HL-60 (cell line): ENCODE measurements around the gene TRIM13.

Source experiments
- DNase-seq, 2 experiments: peaks; one replicate each; pipeline ENCODE4 v3.0.0-alpha.2; 2010 to 2020; ENCODE audit warnings: low read depth in 1 of 2, low spot score in 1 of 2
- H3K27ac ChIP-seq: fragments of 250-450 bp; sonication (Bioruptor Pico); replicated peaks from 2 replicates; pipeline ENCODE4 v1.5.1; 2020; ENCODE audit warnings: mild to moderate bottlenecking, moderate library complexity
- H3K27me3 ChIP-seq: fragments of 250-450 bp; sonication (Bioruptor Pico); 2 replicates; pipeline ENCODE4 v1.5.1; 2021; ENCODE audit warnings: mild to moderate bottlenecking, moderate library complexity; ENCODE audit not compliant: insufficient read depth, poor library complexity, severe bottlenecking
- H3K4me3 ChIP-seq: replicated peaks from 2 replicates; pipeline ENCODE4 v1.5.1; 2011; ENCODE audit warnings: mild to moderate bottlenecking, control low read depth, low read length; ENCODE audit not compliant: insufficient read depth
- GABPA ChIP-seq: IDR thresholded peaks from 2 replicates; pipeline ENCODE4 v1.6.1; 2012; ENCODE audit warnings: low read depth
- POLR2AphosphoS5 ChIP-seq: IDR thresholded peaks from 2 replicates; pipeline ENCODE4 v1.6.1; 2012; ENCODE audit warnings: low read depth
- SPI1 ChIP-seq: IDR thresholded peaks from 2 replicates; pipeline ENCODE4 v1.6.1; 2012; ENCODE audit warnings: low read depth, mild to moderate bottlenecking, borderline replicate concordance
- TF ChIP-seq, protein P1 (sequence below): IDR thresholded peaks from 2 replicates; pipeline ENCODE4 v1.6.1; 2012; ENCODE audit warnings: low read depth; ENCODE audit not compliant: insufficient replicate concordance
- TF ChIP-seq, protein P2 (sequence below): IDR thresholded peaks from one replicate; pipeline ENCODE4 v1.5.1; 2011; ENCODE audit warnings: low read length, control low read depth, inconsistent platforms; ENCODE audit not compliant: insufficient read depth

Gene TRIM13

DNA sequence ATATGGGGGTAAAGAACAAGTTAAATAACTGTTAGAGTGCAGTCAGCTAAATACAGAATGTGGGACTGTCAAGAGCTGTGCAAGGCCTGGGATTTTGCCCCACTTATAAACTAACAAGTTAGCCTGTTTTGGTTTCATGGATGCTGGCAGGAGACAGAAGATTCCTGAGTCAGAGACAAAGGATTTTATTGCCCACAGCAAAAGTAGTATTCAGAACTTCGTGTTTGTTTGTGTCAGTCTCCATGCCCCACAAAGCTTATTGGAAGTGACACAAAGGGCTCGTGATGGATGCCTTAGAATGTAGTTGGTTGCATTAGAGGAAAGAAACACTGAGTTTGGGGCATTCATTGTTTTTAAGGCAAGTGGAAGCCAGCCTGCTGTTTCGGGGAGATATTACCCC lies 38.5 kb upstream of the TRIM13 start:
- TF ChIP-seq GABPA (no peak), SPI1 (no peak)
- TF ChIP-seq, protein P1, sequence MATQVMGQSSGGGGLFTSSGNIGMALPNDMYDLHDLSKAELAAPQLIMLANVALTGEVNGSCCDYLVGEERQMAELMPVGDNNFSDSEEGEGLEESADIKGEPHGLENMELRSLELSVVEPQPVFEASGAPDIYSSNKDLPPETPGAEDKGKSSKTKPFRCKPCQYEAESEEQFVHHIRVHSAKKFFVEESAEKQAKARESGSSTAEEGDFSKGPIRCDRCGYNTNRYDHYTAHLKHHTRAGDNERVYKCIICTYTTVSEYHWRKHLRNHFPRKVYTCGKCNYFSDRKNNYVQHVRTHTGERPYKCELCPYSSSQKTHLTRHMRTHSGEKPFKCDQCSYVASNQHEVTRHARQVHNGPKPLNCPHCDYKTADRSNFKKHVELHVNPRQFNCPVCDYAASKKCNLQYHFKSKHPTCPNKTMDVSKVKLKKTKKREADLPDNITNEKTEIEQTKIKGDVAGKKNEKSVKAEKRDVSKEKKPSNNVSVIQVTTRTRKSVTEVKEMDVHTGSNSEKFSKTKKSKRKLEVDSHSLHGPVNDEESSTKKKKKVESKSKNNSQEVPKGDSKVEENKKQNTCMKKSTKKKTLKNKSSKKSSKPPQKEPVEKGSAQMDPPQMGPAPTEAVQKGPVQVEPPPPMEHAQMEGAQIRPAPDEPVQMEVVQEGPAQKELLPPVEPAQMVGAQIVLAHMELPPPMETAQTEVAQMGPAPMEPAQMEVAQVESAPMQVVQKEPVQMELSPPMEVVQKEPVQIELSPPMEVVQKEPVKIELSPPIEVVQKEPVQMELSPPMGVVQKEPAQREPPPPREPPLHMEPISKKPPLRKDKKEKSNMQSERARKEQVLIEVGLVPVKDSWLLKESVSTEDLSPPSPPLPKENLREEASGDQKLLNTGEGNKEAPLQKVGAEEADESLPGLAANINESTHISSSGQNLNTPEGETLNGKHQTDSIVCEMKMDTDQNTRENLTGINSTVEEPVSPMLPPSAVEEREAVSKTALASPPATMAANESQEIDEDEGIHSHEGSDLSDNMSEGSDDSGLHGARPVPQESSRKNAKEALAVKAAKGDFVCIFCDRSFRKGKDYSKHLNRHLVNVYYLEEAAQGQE = no peak
- TF ChIP-seq, protein P2, sequence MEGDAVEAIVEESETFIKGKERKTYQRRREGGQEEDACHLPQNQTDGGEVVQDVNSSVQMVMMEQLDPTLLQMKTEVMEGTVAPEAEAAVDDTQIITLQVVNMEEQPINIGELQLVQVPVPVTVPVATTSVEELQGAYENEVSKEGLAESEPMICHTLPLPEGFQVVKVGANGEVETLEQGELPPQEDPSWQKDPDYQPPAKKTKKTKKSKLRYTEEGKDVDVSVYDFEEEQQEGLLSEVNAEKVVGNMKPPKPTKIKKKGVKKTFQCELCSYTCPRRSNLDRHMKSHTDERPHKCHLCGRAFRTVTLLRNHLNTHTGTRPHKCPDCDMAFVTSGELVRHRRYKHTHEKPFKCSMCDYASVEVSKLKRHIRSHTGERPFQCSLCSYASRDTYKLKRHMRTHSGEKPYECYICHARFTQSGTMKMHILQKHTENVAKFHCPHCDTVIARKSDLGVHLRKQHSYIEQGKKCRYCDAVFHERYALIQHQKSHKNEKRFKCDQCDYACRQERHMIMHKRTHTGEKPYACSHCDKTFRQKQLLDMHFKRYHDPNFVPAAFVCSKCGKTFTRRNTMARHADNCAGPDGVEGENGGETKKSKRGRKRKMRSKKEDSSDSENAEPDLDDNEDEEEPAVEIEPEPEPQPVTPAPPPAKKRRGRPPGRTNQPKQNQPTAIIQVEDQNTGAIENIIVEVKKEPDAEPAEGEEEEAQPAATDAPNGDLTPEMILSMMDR = no peak
- Histone ChIP-seq H3K4me3 (no peak overlapping the region), H3K27me3 (no peaks in the 10 kb centered on the region), H3K27ac (no peak overlapping the region)
- DNase-seq = no peak

DNA sequence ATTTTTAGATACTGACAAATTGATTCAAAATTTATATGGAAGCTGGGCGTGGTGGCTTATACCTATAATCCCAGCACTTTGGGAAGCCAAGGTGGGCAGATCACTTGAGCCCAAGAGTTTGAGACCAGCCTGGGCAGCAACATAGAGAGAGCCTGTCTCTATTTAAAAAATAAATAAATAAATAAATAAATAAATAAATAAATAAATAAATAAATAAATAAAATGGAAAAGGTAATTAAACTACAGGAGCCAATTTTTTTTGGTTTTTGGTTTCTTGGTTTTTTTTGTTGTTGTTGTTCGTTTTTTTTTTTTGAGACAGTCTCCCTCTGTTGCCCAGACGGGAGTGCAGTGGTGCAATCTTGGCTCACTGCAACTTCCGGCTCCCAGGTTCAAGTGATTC lies 29.4 kb upstream of the TRIM13 start:
- no peak overlapping the region for H3K27ac ChIP-seq
- no peaks in the 10 kb centered on the region for H3K27me3 ChIP-seq
- TF ChIP-seq, protein P2 = no peak
- TF ChIP-seq POLR2AphosphoS5 (no peak), SPI1 (no peak), GABPA (no peak)
- TF ChIP-seq, protein P1 = no peak
- no peak overlapping the region for H3K4me3 ChIP-seq
- no peak for DNase-seq

DNA sequence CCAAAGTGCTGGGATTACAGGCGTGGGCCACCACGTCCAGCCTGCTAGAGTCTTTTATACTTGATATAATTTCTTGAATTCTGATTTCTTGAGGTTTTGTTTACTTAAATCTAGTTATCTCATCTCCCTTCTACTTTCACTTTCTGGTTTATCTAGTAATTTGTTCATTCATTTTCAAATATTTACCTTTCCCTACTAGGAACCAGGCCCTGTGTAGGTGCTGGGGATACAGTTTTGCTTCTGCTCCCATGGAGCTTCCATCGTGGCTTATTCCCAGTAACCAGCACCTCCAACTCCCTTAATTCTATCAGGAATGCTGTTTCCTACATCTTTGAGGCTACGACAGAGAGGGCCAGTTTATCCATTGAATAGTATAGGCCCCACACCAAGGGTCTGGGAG lies 24.1 kb upstream of the TRIM13 start:
- no peak overlapping the region for H3K27ac ChIP-seq
- H3K4me3 ChIP-seq = no peak overlapping the region
- DNase-seq = no peak
- H3K27me3 ChIP-seq = no peaks in the 10 kb centered on the region
- TF ChIP-seq GABPA = no peak
- TF ChIP-seq, protein P1 = no peak
- TF ChIP-seq, protein P2 = no peak
- no peak for TF ChIP-seq SPI1
- no peak for TF ChIP-seq POLR2AphosphoS5
